Measurements from ENCODE around the gene USP33.

GRCh38 chr1:77687519-77687906 is 72.1 kb downstream of the USP33 start:
- TF ChIP-seq CTCF (conservative IDR thresholded peaks at IDR 0.05; ENCODE audit: low read length) (peak; percentile 61), EZH2phosphoT487 (IDR thresholded peaks at IDR 0.05; ENCODE audit: borderline replicate concordance, low read depth, low read length) (no peak)

Data from OCI-LY7 (cell line).